AG20443 (cell line): ENCODE results near the gene WARS2.
A peak's percentile ranks its signal among the peaks of the same experiment; 100 is the strongest.
"Not testable (repeated sequence)": the region's sequence is repeated elsewhere in the genome, so short reads cannot be mapped to it uniquely, and the experiment has no call there.

ENCODE experiments used
- DNase-seq: peaks from one replicate; pipeline ENCODE4 v3.0.0; 2012; ENCODE audit warnings: low spot score, mixed read lengths

WARS2 gene

GRCh38 chr1:119139403-119139802 lies 1.1 kb downstream of the WARS2 start:
- no peak for DNase-seq

GRCh38 chr1:119136401-119136800 lies 4.1 kb downstream of the WARS2 start:
- DNase-seq, result peak; percentile 30

- peak; percentile 43 for DNase-seq
Observed at GRCh38 chr1:119133987-119134386, 6.5 kb downstream of the WARS2 start.

- DNase-seq, result no peak
Observed at GRCh38 chr1:119132179-119132578, 8.3 kb downstream of the WARS2 start.

- no peak for DNase-seq
Observed at GRCh38 chr1:119125874-119126273, 14.6 kb downstream of the WARS2 start.

- no peak for DNase-seq
Observed at GRCh38 chr1:119124764-119125163, 15.7 kb downstream of the WARS2 start.

GRCh38 chr1:119121872-119122271 lies 18.6 kb downstream of the WARS2 start:
- not testable (repeated sequence) for DNase-seq

- no peak for DNase-seq
Observed at GRCh38 chr1:119116725-119117124, 23.7 kb downstream of the WARS2 start.

GRCh38 chr1:119115736-119116135 lies 24.7 kb downstream of the WARS2 start:
- DNase-seq, result no peak

- no peak for DNase-seq
Observed at GRCh38 chr1:119115311-119115710, 25.1 kb downstream of the WARS2 start.

GRCh38 chr1:119114786-119115185 lies 25.7 kb downstream of the WARS2 start:
- DNase-seq, result no peak

GRCh38 chr1:119112791-119113190 lies 27.7 kb downstream of the WARS2 start:
- DNase-seq, result no peak

- DNase-seq, result no peak
Observed at GRCh38 chr1:119112244-119112643, 28.2 kb downstream of the WARS2 start.

- DNase-seq, result no peak
Observed at GRCh38 chr1:119108988-119109387, 31.5 kb downstream of the WARS2 start.

- no peak for DNase-seq
Observed at GRCh38 chr1:119103764-119104163, 36.7 kb downstream of the WARS2 start.

GRCh38 chr1:119102051-119102450 lies 38.4 kb downstream of the WARS2 start:
- DNase-seq, result no peak

GRCh38 chr1:119101563-119101962 lies 38.9 kb downstream of the WARS2 start:
- peak; percentile 74 for DNase-seq

GRCh38 chr1:119099775-119100174 lies 40.7 kb downstream of the WARS2 start:
- no peak for DNase-seq

- peak; percentile 33 for DNase-seq
Observed at GRCh38 chr1:119097380-119097779, 43.1 kb downstream of the WARS2 start.

GRCh38 chr1:119093721-119094120 lies 46.7 kb downstream of the WARS2 start:
- DNase-seq, result no peak

- no peak for DNase-seq
Observed at GRCh38 chr1:119091618-119092017, 48.8 kb downstream of the WARS2 start.

GRCh38 chr1:119090250-119090649 lies 50.2 kb downstream of the WARS2 start:
- no peak for DNase-seq

GRCh38 chr1:119086830-119087229 lies 53.6 kb downstream of the WARS2 start:
- DNase-seq, result no peak

- no peak for DNase-seq
Observed at GRCh38 chr1:119084798-119085197, 55.7 kb downstream of the WARS2 start.

- DNase-seq, result no peak
Observed at GRCh38 chr1:119083980-119084379, 56.5 kb downstream of the WARS2 start.
